ENCODE measurements around the gene LDLRAD4.

The LDLRAD4 gene

DNA sequence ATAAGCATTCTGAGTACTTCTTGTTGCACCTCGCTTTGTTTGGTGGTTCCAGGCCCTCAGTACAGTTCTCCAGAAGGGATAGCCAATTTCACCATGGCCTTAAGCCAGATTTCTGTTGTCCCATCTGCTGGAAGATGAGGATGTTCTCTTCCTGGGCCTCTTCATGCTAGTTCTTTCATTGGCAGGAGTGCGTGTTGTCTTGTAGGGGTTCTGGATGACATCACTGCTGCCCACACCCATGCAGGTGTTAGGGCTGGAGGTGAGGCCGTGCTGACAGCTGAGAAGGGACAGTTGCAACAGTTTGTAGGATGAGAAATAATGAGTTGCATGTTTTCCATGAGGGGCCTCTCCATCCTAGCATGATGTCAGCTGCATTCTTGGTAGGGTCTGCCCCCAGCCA, 142.9 kb downstream of the LDLRAD4 start:
- H3K4me1 ChIP-seq (ENCODE audit: control insufficient read depth in 5 of 5, insufficient read depth in 5 of 5, low read length in 5 of 5) = peaks cover 0 to 4% (median 0%) of the 10 kb centered on the region in 5 donors
- no peaks in the 10 kb centered on the region for H3K27me3 ChIP-seq (ENCODE audit: control insufficient read depth in 5 of 5, insufficient read depth in 4 of 5, low read length in 5 of 5)
- H3K4me3 ChIP-seq (ENCODE audit: low read depth in 1 of 5, low read length in 5 of 5) = no peak overlapping the region
- H3K9me3 ChIP-seq (ENCODE audit: control insufficient read depth in 5 of 5, low read length in 5 of 5) = no peaks in the 10 kb centered on the region
- H3K36me3 ChIP-seq (ENCODE audit: control insufficient read depth in 5 of 5, insufficient read depth in 5 of 5, low read length in 5 of 5) = no peaks in the 10 kb centered on the region
- H3K9ac ChIP-seq (ENCODE audit: low read length in 5 of 5) = no peak overlapping the region
- no peak overlapping the region for H3K27ac ChIP-seq (ENCODE audit: low read depth, low read length)

DNA sequence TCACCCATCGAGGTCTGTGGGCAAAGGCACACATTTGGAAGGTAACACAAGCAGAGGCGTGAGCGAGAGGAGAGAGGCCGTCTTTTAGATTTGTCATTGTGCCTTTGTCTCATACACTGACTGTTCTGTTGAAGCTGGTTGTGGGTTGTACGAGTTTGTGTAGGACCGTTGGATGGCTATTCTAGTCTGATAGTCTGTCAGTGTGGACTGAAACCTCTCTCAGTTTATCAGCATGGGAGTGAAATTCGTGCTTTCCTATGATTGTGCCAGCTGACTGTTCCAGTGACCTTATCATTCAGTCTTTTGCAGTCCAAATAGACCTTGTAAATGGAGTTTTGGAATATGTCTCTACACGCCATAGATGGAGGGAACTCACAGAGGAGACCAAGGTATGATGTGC, 143.5 kb downstream of the LDLRAD4 start:
- no peak overlapping the region for H3K9ac ChIP-seq (ENCODE audit: low read length in 5 of 5)
- H3K27ac ChIP-seq (ENCODE audit: low read depth, low read length) = no peak overlapping the region
- H3K4me3 ChIP-seq (ENCODE audit: low read depth in 1 of 5, low read length in 5 of 5) = no peak overlapping the region
- no peaks in the 10 kb centered on the region for H3K9me3 ChIP-seq (ENCODE audit: control insufficient read depth in 5 of 5, low read length in 5 of 5)
- no peaks in the 10 kb centered on the region for H3K36me3 ChIP-seq (ENCODE audit: control insufficient read depth in 5 of 5, insufficient read depth in 5 of 5, low read length in 5 of 5)
- H3K27me3 ChIP-seq (ENCODE audit: control insufficient read depth in 5 of 5, insufficient read depth in 4 of 5, low read length in 5 of 5) = no peaks in the 10 kb centered on the region
- H3K4me1 ChIP-seq (ENCODE audit: control insufficient read depth in 5 of 5, insufficient read depth in 5 of 5, low read length in 5 of 5) = peaks cover 0 to 4% (median under 1%) of the 10 kb centered on the region in 5 donors

DNA sequence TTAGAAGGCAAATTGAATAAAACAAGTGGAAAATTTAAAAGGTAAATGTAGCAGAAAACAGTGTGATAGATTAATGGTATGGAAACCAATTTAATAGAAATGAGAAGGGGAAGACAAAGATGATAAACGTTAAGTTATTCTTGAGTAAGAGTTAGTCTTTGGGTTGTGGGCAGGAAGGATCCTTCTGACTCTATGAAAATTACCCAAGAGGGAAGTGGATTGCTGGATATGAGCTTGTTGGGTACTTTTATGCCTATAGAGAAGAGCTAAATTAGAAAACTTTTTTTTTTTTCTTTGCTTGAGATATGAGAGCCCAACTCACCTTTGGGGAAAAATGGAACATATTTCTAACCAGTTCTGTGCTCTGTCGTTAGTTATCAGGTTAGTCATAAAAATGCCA, 144.0 kb downstream of the LDLRAD4 start:
- Histone ChIP-seq H3K27ac (ENCODE audit: low read depth, low read length) (no peak overlapping the region), H3K9me3 (ENCODE audit: control insufficient read depth in 5 of 5, low read length in 5 of 5) (no peaks in the 10 kb centered on the region), H3K4me1 (ENCODE audit: control insufficient read depth in 5 of 5, insufficient read depth in 5 of 5, low read length in 5 of 5) (peaks cover 0 to 8% (median 3%) of the 10 kb centered on the region in 5 donors)

DNA sequence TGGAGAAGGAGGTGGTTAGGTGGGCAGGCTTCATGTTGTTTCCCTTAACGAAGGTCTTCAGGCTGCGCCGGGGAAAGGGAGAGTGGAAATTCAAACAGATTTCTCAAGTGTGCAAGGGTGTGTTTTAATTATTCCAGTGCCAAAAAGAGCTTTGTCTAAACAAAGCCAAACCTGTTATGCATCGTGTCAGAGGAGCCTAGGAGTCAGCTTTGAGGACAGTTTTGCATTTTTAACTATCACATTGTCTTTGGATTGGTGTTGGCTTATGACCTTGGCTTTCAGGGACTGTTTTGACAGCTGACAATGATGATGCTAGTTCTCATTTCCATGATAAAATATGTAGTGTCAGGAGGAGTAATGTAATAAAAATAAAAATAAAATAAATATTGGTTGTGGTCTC, 144.8 kb downstream of the LDLRAD4 start:
- Histone ChIP-seq H3K4me1 (ENCODE audit: control insufficient read depth in 5 of 5, insufficient read depth in 5 of 5, low read length in 5 of 5) (peaks cover 0 to 8% (median 3%) of the 10 kb centered on the region in 5 donors), H3K36me3 (ENCODE audit: control insufficient read depth in 5 of 5, insufficient read depth in 5 of 5, low read length in 5 of 5) (no peaks in the 10 kb centered on the region), H3K4me3 (ENCODE audit: low read depth in 1 of 5, low read length in 5 of 5) (no peak overlapping the region), H3K9me3 (ENCODE audit: control insufficient read depth in 5 of 5, low read length in 5 of 5) (no peaks in the 10 kb centered on the region), H3K27me3 (ENCODE audit: control insufficient read depth in 5 of 5, insufficient read depth in 4 of 5, low read length in 5 of 5) (no peaks in the 10 kb centered on the region), H3K27ac (ENCODE audit: low read depth, low read length) (no peak overlapping the region), H3K9ac (ENCODE audit: low read length in 5 of 5) (no peak overlapping the region)

More for the DNA sequence above, 144.0 kb downstream of the LDLRAD4 start:
- no peak overlapping the region for H3K9ac ChIP-seq (ENCODE audit: low read length in 5 of 5)
- no peaks in the 10 kb centered on the region for H3K36me3 ChIP-seq (ENCODE audit: control insufficient read depth in 5 of 5, insufficient read depth in 5 of 5, low read length in 5 of 5)
- no peak overlapping the region for H3K4me3 ChIP-seq (ENCODE audit: low read depth in 1 of 5, low read length in 5 of 5)
- H3K27me3 ChIP-seq (ENCODE audit: control insufficient read depth in 5 of 5, insufficient read depth in 4 of 5, low read length in 5 of 5) = no peaks in the 10 kb centered on the region

DNA sequence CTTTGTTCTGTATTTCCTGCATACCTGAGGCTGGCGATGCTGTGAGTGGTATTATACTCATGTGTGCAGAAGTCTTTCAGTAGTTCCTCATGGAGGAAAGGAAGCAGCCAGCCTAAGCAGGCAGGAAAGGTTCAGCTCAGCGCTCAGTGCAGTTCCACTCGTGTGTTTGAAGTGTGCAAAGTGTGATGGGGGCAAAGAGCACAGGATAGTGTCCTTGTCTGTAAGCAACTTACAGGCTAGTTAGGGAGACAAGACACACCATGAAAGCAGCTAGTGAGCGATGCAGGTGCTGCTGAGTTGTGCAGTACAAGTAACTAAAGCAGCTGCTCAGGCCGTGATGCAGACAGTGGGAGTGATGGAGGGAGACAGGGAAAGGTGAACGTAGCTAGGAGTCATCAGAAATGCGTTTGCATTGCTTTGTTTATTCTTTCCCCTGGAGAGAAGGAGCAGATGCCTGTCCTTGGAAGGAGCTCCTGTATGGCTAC, 146.2 kb downstream of the LDLRAD4 start:
- no peaks in the 10 kb centered on the region for H3K27me3 ChIP-seq (ENCODE audit: control insufficient read depth in 5 of 5, insufficient read depth in 4 of 5, low read length in 5 of 5)
- H3K27ac ChIP-seq (ENCODE audit: low read depth, low read length) = no peak overlapping the region
- H3K4me3 ChIP-seq (ENCODE audit: low read depth in 1 of 5, low read length in 5 of 5) = no peak overlapping the region
- no peak overlapping the region for H3K9ac ChIP-seq (ENCODE audit: low read length in 5 of 5)
- H3K36me3 ChIP-seq (ENCODE audit: control insufficient read depth in 5 of 5, insufficient read depth in 5 of 5, low read length in 5 of 5) = no peaks in the 10 kb centered on the region
- peaks cover 0 to 8% (median 3%) of the 10 kb centered on the region in 5 donors for H3K4me1 ChIP-seq (ENCODE audit: control insufficient read depth in 5 of 5, insufficient read depth in 5 of 5, low read length in 5 of 5)
- no peaks in the 10 kb centered on the region for H3K9me3 ChIP-seq (ENCODE audit: control insufficient read depth in 5 of 5, low read length in 5 of 5)

DNA sequence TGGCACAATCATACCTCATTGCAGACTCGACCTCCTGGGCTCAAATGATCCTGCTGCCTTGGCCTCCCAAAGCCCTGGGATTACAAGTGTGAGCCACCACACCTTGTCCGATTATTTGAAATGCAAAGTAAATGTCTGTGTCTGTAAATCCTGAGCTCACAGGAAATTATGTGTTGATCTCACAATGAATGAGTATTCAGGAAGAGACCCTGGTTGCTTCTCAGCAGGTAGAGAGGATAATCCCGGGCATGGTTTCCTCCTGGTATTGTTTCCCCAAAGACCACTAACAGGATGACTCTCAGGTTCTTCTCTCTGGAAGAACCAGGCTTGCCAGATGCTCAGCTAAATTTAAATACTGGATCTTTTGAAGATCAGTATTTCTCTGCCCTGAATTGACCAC, 147.6 kb downstream of the LDLRAD4 start:
- H3K27me3 ChIP-seq (ENCODE audit: control insufficient read depth in 5 of 5, insufficient read depth in 4 of 5, low read length in 5 of 5) = no peaks in the 10 kb centered on the region
- H3K9me3 ChIP-seq (ENCODE audit: control insufficient read depth in 5 of 5, low read length in 5 of 5) = no peaks in the 10 kb centered on the region
- H3K4me1 ChIP-seq (ENCODE audit: control insufficient read depth in 5 of 5, insufficient read depth in 5 of 5, low read length in 5 of 5) = peaks cover 0 to 8% (median 3%) of the 10 kb centered on the region in 5 donors
- H3K4me3 ChIP-seq (ENCODE audit: low read depth in 1 of 5, low read length in 5 of 5) = no peak overlapping the region
- no peaks in the 10 kb centered on the region for H3K36me3 ChIP-seq (ENCODE audit: control insufficient read depth in 5 of 5, insufficient read depth in 5 of 5, low read length in 5 of 5)
- H3K9ac ChIP-seq (ENCODE audit: low read length in 5 of 5) = no peak overlapping the region
- H3K27ac ChIP-seq (ENCODE audit: low read depth, low read length) = no peak overlapping the region

DNA sequence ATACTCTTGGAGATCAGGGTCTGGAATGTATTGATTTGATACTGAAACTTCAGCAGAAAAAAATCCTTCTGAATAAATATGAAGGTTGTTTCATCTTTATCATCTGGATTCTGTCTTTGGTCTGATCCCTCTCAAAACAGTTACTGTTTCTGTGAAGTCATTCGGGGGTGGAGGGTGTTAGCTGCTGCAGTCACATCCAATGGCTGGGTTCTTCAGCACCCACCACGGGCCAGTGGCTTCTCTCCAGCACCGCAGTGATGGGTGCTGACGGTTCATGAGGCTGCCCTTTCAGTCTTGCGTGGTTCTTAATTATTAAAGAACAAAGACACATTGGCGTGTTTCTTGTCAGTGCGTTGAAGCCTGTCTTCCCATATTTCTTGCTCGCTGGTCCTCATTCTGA, 148.0 kb downstream of the LDLRAD4 start:
- H3K9ac ChIP-seq (ENCODE audit: low read length in 5 of 5) = no peak overlapping the region
- H3K36me3 ChIP-seq (ENCODE audit: control insufficient read depth in 5 of 5, insufficient read depth in 5 of 5, low read length in 5 of 5) = no peaks in the 10 kb centered on the region
- peaks cover 0 to 8% (median 3%) of the 10 kb centered on the region in 5 donors for H3K4me1 ChIP-seq (ENCODE audit: control insufficient read depth in 5 of 5, insufficient read depth in 5 of 5, low read length in 5 of 5)
- H3K9me3 ChIP-seq (ENCODE audit: control insufficient read depth in 5 of 5, low read length in 5 of 5) = no peaks in the 10 kb centered on the region
- no peaks in the 10 kb centered on the region for H3K27me3 ChIP-seq (ENCODE audit: control insufficient read depth in 5 of 5, insufficient read depth in 4 of 5, low read length in 5 of 5)
- no peak overlapping the region for H3K27ac ChIP-seq (ENCODE audit: low read depth, low read length)
- H3K4me3 ChIP-seq (ENCODE audit: low read depth in 1 of 5, low read length in 5 of 5) = no peak overlapping the region

DNA sequence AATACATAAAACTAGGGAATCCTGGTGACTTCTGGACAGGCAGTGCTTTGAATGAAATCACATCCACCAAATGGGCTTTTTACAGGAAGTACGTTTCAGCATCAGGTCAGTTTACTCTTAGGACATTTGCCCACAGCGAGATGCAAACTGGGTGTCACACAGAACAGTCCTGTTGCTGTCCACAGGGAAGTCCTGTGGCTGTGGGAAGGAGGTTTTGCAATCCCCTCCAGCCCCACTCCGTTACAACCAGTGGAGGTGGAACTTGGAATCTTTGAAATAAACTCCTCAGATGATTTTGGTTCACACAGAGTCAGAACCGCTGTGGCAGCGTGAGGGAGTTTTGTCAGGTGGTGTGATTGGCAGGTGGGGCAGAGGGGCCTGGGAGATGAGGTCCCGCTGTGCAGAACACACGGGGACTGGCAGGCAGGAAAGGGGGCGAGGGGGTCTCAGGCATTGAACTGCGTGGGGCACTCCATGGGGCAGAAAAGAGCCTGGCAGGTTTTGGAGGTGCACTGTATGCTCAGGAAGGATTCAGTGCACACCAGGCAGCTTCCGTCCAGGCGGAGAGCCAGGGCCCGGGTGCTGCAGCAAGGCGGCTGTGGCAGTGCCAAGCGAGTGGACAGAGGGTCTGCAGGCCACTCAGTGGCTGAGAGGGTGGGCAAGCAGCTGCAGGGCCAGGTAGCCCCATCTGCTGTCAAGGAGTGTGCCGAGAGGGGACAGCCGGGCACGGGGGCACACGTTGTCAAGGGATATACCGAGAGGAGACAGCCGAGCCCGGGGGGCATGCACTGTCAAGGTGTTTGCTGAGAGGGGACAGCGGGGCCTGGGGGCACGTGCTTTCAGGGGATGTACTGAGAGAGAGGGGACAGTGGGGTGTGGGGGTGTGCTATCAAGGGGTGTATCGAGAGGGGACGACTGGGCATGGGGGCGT, 148.7 kb downstream of the LDLRAD4 start:
- H3K27me3 ChIP-seq (ENCODE audit: control insufficient read depth in 5 of 5, insufficient read depth in 4 of 5, low read length in 5 of 5) = no peaks in the 10 kb centered on the region
- H3K4me3 ChIP-seq (ENCODE audit: low read depth in 1 of 5, low read length in 5 of 5) = no peak overlapping the region
- no peaks in the 10 kb centered on the region for H3K36me3 ChIP-seq (ENCODE audit: control insufficient read depth in 5 of 5, insufficient read depth in 5 of 5, low read length in 5 of 5)
- no peak overlapping the region for H3K9ac ChIP-seq (ENCODE audit: low read length in 5 of 5)
- peaks cover 0 to 11% (median 3%) of the 10 kb centered on the region in 5 donors for H3K4me1 ChIP-seq (ENCODE audit: control insufficient read depth in 5 of 5, insufficient read depth in 5 of 5, low read length in 5 of 5)
- H3K27ac ChIP-seq (ENCODE audit: low read depth, low read length) = no peak overlapping the region
- H3K9me3 ChIP-seq (ENCODE audit: control insufficient read depth in 5 of 5, low read length in 5 of 5) = no peaks in the 10 kb centered on the region

DNA sequence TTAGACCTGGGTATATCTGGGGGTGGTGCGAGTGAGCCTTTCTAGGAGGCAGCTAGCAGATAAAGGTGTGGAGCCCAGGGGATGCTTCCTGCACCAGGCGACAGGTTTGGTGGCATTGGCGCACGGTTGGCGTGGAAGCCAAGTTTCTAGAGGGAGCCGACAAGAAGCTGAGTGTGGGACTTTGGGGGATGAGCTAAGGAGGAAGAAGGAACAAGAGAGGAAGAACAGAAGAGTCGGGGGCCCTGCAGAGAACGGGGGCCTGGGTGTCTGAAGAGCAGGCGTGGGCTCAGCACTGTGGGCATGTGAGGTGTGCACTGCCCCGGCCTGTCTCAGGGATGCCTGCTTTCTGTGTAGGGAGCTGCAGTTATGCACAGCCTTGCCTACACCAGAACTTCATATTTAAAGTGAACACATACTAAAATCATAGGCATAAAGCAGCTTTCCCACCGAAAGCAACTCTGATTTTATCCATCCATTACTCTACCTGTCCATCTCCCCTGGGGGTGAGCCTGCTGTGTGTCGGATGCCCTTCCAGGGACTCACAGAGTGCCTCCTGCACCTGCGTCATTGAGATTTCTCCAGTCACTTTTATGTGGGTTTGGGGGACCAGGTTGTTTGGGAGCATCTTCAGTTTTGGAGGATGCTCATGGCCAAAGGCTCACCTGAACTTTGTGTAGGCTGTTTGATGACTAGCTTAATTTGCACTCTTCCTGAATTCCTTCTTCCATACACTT, 149.7 kb downstream of the LDLRAD4 start:
- Histone ChIP-seq H3K27ac (ENCODE audit: low read depth, low read length) (no peak overlapping the region), H3K36me3 (ENCODE audit: control insufficient read depth in 5 of 5, insufficient read depth in 5 of 5, low read length in 5 of 5) (no peaks in the 10 kb centered on the region), H3K4me1 (ENCODE audit: control insufficient read depth in 5 of 5, insufficient read depth in 5 of 5, low read length in 5 of 5) (peaks cover 0 to 11% (median 3%) of the 10 kb centered on the region in 5 donors), H3K4me3 (ENCODE audit: low read depth in 1 of 5, low read length in 5 of 5) (no peak overlapping the region), H3K9me3 (ENCODE audit: control insufficient read depth in 5 of 5, low read length in 5 of 5) (no peaks in the 10 kb centered on the region), H3K9ac (ENCODE audit: low read length in 5 of 5) (no peak overlapping the region), H3K27me3 (ENCODE audit: control insufficient read depth in 5 of 5, insufficient read depth in 4 of 5, low read length in 5 of 5) (no peaks in the 10 kb centered on the region)

DNA sequence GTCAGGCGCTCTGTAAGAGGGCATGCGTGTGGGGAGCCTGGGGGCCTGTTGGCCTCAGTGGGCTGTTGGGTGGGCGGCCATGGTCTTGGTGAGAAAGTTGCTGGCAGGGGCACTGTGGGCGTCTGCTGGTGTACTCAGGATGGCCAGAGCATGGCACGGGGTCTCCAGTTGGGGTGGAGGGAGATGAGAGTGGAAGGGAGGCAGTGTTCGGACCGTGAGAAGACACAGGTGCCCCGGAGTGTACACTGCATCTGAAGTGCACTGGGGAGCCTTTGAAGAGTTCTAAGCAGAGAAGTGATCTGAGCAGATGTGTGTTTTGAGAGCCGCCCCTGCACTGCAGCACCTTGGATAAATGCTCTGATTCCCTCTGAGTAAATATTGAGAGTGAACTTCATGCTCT, 150.8 kb downstream of the LDLRAD4 start:
- Histone ChIP-seq H3K9me3 (ENCODE audit: control insufficient read depth in 5 of 5, low read length in 5 of 5) (no peaks in the 10 kb centered on the region), H3K27me3 (ENCODE audit: control insufficient read depth in 5 of 5, insufficient read depth in 4 of 5, low read length in 5 of 5) (no peaks in the 10 kb centered on the region), H3K36me3 (ENCODE audit: control insufficient read depth in 5 of 5, insufficient read depth in 5 of 5, low read length in 5 of 5) (no peaks in the 10 kb centered on the region), H3K27ac (ENCODE audit: low read depth, low read length) (no peak overlapping the region), H3K4me1 (ENCODE audit: control insufficient read depth in 5 of 5, insufficient read depth in 5 of 5, low read length in 5 of 5) (peaks cover 0 to 11% (median 3%) of the 10 kb centered on the region in 5 donors), H3K4me3 (ENCODE audit: low read depth in 1 of 5, low read length in 5 of 5) (no peak overlapping the region), H3K9ac (ENCODE audit: low read length in 5 of 5) (no peak overlapping the region)
